ENCODE data around the gene ATP5F1D.
"Not testable (repeated sequence)": the region's sequence is repeated elsewhere in the genome, so short reads cannot be mapped to it uniquely, and the experiment has no call there.

The ATP5F1D gene

GRCh38 chr19:1233115-1233667 is 8.4 kb upstream of the ATP5F1D start:
- no peak for DNase-seq

- DNase-seq: no peak
These were observed 7.2 kb upstream of the ATP5F1D start for GRCh38 chr19:1234051-1234954.

- DNase-seq: no peak
These were observed 6.6 kb upstream of the ATP5F1D start for GRCh38 chr19:1234955-1235380.

GRCh38 chr19:1235625-1236538 is 5.7 kb upstream of the ATP5F1D start:
- peak; percentile 63 for DNase-seq

GRCh38 chr19:1236576-1236975 is 5.0 kb upstream of the ATP5F1D start:
- no peak for DNase-seq

GRCh38 chr19:1237027-1237659 is 4.4 kb upstream of the ATP5F1D start:
- DNase-seq: no peak

- DNase-seq: peak; percentile 56
These were observed 3.7 kb upstream of the ATP5F1D start, which contains the start of gene CBARP for GRCh38 chr19:1237754-1238368. TSS of gene CBARP (minus strand) at chr19:1238005. CDS start at chr19:1236100, 1,905 bp downstream.

GRCh38 chr19:1238369-1239303 is 2.9 kb upstream of the ATP5F1D start:
- DNase-seq: no peak

GRCh38 chr19:1239420-1239795 is 2.1 kb upstream of the ATP5F1D start:
- DNase-seq: no peak

GRCh38 chr19:1239796-1240737 is 1.5 kb upstream of the ATP5F1D start:
- peak; percentile 90 for DNase-seq

- no peak for DNase-seq
These were observed 626 bp upstream of the ATP5F1D start for GRCh38 chr19:1240925-1241324.

- peak; percentile 81 for DNase-seq
These were observed 2.5 kb downstream of the ATP5F1D start for GRCh38 chr19:1243768-1244692.

- DNase-seq: no peak
These were observed 3.3 kb downstream of the ATP5F1D start for GRCh38 chr19:1244693-1245451.

GRCh38 chr19:1245494-1246264 is 4.1 kb downstream of the ATP5F1D start:
- no peak for DNase-seq

GRCh38 chr19:1246265-1247087 is 4.9 kb downstream of the ATP5F1D start:
- DNase-seq: not testable (repeated sequence)

GRCh38 chr19:1247748-1248138 is 6.2 kb downstream of the ATP5F1D start:
- no peak for DNase-seq

Data from EL (cell line).